Vagina (tissue), 2 donors: ENCODE data around the gene SCGB3A1. TPM values are rescaled to one million over a fixed set of nuclear protein-coding genes. Genes with fewer than 3 reads are reported as not detected.

Experiments used
- DNase-seq, 2 donors: peaks; one replicate each; pipeline ENCODE4 v3.0.0-alpha.2; 2017; ENCODE audit errors: extremely low spot score in 2 of 2
- H3K27ac ChIP-seq: fragments of 200-600 bp; sonication (generic); one replicate; pipeline ENCODE4 v1.5.1; 2019
- H3K27me3 ChIP-seq: fragments of 200-600 bp; sonication (generic); one replicate; pipeline ENCODE4 v1.5.1; 2019
- H3K36me3 ChIP-seq, 2 donors: fragments of 200-600 bp; sonication (generic); one replicate each; pipeline ENCODE4 v1.5.1; 2017 to 2019
- H3K4me1 ChIP-seq: fragments of 200-600 bp; sonication (generic); one replicate; pipeline ENCODE4 v1.5.1; 2019
- H3K4me3 ChIP-seq, 2 donors: fragments of 200-600 bp; sonication (generic); 1 replicate in 1 of 2; 2 replicates in 1 of 2; pipeline ENCODE4 v1.5.1; 2016 to 2019
- H3K9me3 ChIP-seq: fragments of 200-600 bp; sonication (generic); one replicate; pipeline ENCODE4 v1.5.1; 2019
- POLR2A ChIP-seq, 2 donors: fragments of 450-650 bp; IDR thresholded peaks; one replicate each; pipeline ENCODE4 v1.6.1; 2017; ENCODE audit warnings: antibody characterized with exemption in 2 of 2, mild to moderate bottlenecking in 2 of 2, moderate library complexity in 2 of 2
- POLR2AphosphoS5 ChIP-seq, 2 donors: sonication (generic); formaldehyde crosslinking; IDR thresholded peaks; one replicate each; pipeline ENCODE4 v1.9.0; 2017; ENCODE audit warnings: antibody characterized with exemption in 2 of 2, mild to moderate bottlenecking in 2 of 2, low read depth in 1 of 2; ENCODE audit not compliant: insufficient read depth in 1 of 2
- intact Hi-C: fragments of 100-400 bp; cut with DNase I; formaldehyde crosslinking; loops from one replicate; pipeline ENCODE4 v1.15.1; 2023
- total RNA-seq: library from RNA; depleted of rRNA; stranded (reverse); fragments of >200 nt; gene quantifications from one replicate; pipeline ENCODE4 v1.2.3, GENCODE V29; 2016
- TF ChIP-seq, protein P1 (sequence below), 3 experiments: fragments of 450-650 bp in 2 of 3; fragments of 200-600 bp in 1 of 3; sonication (generic) in 1 of 3; IDR thresholded peaks; one replicate each; pipeline ENCODE4 v1.5.1; 2017 to 2019; ENCODE audit warnings: antibody characterized with exemption in 3 of 3, mild to moderate bottlenecking in 2 of 3, moderate library complexity in 2 of 3

SCGB3A1 gene
- total RNA-seq, 1 donor from 2014 or later, result not detected

DNA sequence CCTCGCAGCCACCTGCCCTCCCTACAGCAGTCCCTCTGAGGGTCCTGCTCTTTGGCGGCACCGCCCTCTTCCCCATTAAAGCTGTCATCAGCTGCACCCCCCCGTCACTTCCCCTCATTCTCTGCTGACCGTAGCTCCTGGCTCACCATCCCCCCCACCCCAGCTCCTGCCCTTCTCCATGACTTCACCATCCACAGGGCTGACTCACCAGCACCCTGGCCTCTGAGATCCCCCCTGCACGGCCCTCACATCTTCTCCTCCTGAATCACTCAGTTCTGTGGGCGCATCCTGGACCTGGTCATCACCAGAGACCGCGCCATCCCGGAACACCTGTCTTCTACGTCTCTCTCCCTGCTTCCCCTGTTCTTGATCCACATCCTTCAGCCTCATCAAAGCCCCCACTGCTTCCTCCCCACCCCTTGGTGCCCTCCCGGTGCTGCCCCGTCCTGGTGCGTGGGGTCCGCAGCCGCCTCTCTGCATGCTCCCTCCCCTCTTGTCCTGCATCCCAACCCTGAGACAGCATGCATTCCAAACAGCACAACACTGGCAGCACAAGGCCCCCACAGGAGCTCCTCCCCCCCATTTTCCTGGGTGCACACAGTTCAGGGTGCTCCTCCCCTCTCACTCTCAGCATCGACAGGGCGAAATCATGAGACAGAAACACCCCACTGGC, 45.2 kb upstream of the SCGB3A1 start:
- H3K9me3 ChIP-seq, result no peaks in the 10 kb centered on the region
- no peaks in the 10 kb centered on the region for H3K36me3 ChIP-seq
- no peak overlapping the region for H3K4me3 ChIP-seq
- intact Hi-C loops, result no loop called here
- no peak for DNase-seq
- H3K27me3 ChIP-seq, result no peaks in the 10 kb centered on the region
- TF ChIP-seq, protein P1, sequence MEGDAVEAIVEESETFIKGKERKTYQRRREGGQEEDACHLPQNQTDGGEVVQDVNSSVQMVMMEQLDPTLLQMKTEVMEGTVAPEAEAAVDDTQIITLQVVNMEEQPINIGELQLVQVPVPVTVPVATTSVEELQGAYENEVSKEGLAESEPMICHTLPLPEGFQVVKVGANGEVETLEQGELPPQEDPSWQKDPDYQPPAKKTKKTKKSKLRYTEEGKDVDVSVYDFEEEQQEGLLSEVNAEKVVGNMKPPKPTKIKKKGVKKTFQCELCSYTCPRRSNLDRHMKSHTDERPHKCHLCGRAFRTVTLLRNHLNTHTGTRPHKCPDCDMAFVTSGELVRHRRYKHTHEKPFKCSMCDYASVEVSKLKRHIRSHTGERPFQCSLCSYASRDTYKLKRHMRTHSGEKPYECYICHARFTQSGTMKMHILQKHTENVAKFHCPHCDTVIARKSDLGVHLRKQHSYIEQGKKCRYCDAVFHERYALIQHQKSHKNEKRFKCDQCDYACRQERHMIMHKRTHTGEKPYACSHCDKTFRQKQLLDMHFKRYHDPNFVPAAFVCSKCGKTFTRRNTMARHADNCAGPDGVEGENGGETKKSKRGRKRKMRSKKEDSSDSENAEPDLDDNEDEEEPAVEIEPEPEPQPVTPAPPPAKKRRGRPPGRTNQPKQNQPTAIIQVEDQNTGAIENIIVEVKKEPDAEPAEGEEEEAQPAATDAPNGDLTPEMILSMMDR (IDR thresholded peaks at IDR 0.05), result no peak
- TF ChIP-seq POLR2AphosphoS5 (IDR thresholded peaks at IDR 0.05; ENCODE audit: insufficient read depth in 1 of 2, low read depth in 1 of 2) (no peak), POLR2A (IDR thresholded peaks at IDR 0.05) (no peak)
- no peak overlapping the region for H3K27ac ChIP-seq
- H3K4me1 ChIP-seq, result no peaks in the 10 kb centered on the region

DNA sequence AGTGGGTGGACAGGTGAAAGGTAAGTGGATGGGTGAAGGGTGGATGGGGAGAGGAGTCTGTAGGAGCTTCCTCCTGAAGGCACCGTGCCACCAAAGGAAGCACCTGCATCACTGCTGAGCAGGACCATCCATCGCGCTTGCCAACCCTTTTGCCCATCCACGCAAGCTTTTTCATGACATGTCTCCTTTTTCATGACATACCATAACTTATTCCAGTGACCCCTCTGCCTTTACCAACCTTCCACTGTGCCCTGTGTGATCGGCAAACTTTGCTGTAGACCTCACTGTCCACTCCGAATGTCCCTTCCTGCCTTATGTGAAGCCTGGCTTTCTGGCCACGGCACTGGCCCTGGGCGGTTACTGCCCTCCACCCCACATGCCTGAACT, 44.7 kb upstream of the SCGB3A1 start:
- no peaks in the 10 kb centered on the region for H3K27me3 ChIP-seq
- no peaks in the 10 kb centered on the region for H3K4me1 ChIP-seq
- intact Hi-C loops, result no loop called here
- DNase-seq, result no peak
- no peak overlapping the region for H3K4me3 ChIP-seq
- no peaks in the 10 kb centered on the region for H3K36me3 ChIP-seq
- no peak overlapping the region for H3K27ac ChIP-seq
- TF ChIP-seq POLR2A (IDR thresholded peaks at IDR 0.05) (no peak), POLR2AphosphoS5 (IDR thresholded peaks at IDR 0.05; ENCODE audit: insufficient read depth in 1 of 2, low read depth in 1 of 2) (no peak)
- TF ChIP-seq, protein P1 (IDR thresholded peaks at IDR 0.05), result no peak
- no peaks in the 10 kb centered on the region for H3K9me3 ChIP-seq

DNA sequence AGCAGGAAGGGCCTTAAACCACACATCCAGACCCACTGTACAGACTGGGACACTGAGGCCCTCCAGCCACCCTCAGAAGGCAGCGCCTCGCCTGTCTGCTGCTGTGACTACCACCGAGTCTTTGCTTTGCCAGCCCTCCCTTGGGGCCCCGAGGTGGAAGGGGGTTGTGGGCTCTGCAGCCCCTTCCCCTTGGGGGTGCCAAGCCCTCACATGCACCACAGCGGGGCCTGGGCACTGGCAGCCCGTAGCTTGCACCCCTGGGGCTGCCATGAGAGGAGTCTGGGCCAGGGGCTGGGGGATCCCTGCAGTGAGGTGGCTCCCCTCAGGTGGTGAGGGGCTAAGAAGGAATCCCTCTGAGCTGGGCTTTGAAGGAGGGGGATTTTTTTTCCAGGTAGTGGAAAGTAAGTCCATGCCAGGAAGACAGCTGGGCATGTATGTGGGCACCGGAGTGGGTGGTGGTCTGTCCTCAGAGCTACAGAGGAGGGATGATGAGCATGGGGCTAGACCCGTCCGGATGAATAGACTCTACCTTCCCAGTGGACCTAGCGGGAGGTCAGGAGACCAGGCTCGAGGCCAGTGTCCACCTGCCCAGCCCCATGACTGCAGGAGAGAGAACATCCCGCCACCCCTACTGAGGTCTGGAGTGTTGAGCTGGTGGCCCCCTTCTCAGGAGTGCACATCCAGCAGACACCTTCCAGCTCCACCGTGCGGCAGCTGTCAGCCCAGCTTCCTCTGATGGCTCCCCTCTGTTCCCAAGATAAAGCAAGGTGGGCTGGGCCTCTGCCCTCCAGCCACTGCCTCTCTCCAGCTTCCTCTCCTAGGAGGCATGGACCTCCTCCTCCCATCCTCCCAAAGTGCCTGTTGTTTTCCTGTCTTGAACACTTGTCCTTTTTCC, 42.2 kb upstream of the SCGB3A1 start:
- Histone ChIP-seq H3K4me3 (no peak overlapping the region), H3K27ac (no peak overlapping the region), H3K36me3 (no peaks in the 10 kb centered on the region), H3K9me3 (no peaks in the 10 kb centered on the region), H3K4me1 (no peaks in the 10 kb centered on the region), H3K27me3 (no peaks in the 10 kb centered on the region)
- TF ChIP-seq POLR2A (IDR thresholded peaks at IDR 0.05), result no peak
- TF ChIP-seq, protein P1 (IDR thresholded peaks at IDR 0.05), result no peak
- intact Hi-C loops, result no loop called here
- no peak for DNase-seq

DNA sequence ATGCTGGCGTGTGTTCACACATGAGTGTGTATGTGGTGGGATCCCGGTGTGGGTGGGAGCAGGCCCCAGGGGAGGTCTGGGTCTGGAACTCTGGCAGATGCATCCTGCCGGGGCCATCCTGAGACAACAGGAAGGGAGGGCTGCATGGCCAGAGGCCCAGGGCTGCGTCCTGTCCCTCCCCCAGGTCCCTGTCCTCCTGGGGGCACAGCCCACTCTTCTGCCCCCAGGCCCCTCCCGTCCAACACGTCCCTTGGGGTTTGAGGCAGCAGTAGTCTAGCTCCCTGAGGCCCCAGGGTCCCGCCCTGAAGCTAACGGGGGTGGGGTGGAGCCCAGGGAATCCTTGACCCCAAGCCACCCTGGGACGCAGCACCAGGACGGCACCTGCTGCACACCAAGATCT, 41.5 kb upstream of the SCGB3A1 start:
- Histone ChIP-seq H3K27ac (no peak overlapping the region), H3K4me1 (no peaks in the 10 kb centered on the region), H3K36me3 (no peaks in the 10 kb centered on the region), H3K4me3 (no peak overlapping the region), H3K27me3 (no peaks in the 10 kb centered on the region), H3K9me3 (no peaks in the 10 kb centered on the region)
- intact Hi-C loops, result no loop called here
- TF ChIP-seq POLR2AphosphoS5 (IDR thresholded peaks at IDR 0.05; ENCODE audit: insufficient read depth in 1 of 2, low read depth in 1 of 2) (no peak), POLR2A (IDR thresholded peaks at IDR 0.05) (no peak)
- TF ChIP-seq, protein P1 (IDR thresholded peaks at IDR 0.05), result no peak
- no peak for DNase-seq
